MM.1S (cell line): ENCODE results near the gene SLC26A2.

Experiments
- CTCF ChIP-seq: fragments of 300-600 bp; sonication (generic); IDR thresholded peaks from 2 replicates; pipeline ENCODE4 v1.5.1; 2016; ENCODE audit warnings: antibody characterized with exemption, low read length, mixed read lengths
- EZH2phosphoT487 ChIP-seq: fragments of 300-600 bp; sonication (generic); IDR thresholded peaks from 2 replicates; pipeline ENCODE4 v1.6.1; 2018; ENCODE audit warnings: antibody characterized with exemption, low read length

GRCh38 chr5:149961186-149961685, 678 bp downstream of the SLC26A2 start:
- TF ChIP-seq CTCF (no peak), EZH2phosphoT487 (no peak)
